GM10248 (cell line): ENCODE data around the gene STAT5A.
"Not testable (repeated sequence)": the region's sequence is repeated elsewhere in the genome, so short reads cannot be mapped to it uniquely, and the experiment has no call there.

Experiments used
- CTCF ChIA-PET: fragments of 300-600 bp; sonication (Branson Sonifier 250); formaldehyde crosslinking; extraction: SDS; loops from one replicate; lab custom pipeline; 2021; ENCODE audit warnings: antibody characterized with exemption; lab: Yijun Ruan, JAX
- POLR2A ChIA-PET: fragments of 350-650 bp; sonication (Branson Sonifier 250); formaldehyde crosslinking; extraction: SDS; loops from one replicate; lab custom pipeline; 2020; ENCODE audit warnings: antibody characterized with exemption; lab: Yijun Ruan, JAX
- DNase-seq: peaks from one replicate; pipeline ENCODE4 v3.0.0; 2012; ENCODE audit errors: extremely low spot score
- TF ChIP-seq, protein P1 (sequence below): IDR thresholded peaks from 2 replicates; pipeline ENCODE4 v1.5.1; 2012; ENCODE audit warnings: mild to moderate bottlenecking, low read depth; ENCODE audit errors: extremely low read depth, missing control alignments, control extremely low read depth

Gene STAT5A

DNA sequence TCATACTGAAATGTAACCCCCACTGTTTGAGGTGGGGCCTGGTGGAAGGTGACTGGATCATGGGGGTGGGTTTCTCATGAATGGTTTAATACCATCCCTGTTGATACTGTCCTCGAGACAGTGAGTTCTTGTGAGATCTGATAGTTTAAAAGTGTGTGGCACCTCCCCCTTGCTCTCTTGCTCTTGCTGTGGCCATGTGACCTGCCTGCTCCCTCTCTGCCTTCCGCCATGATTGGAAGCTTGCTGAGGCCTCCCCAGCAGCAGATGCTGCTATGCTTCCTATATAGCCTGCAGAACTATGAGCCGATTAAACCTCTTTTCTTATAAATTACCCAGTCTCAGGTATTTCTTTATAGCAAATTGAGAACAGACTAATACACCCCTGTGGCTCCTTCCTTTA, 59.3 kb downstream of the STAT5A start:
- POLR2A ChIA-PET, result no interaction called here
- no peak for DNase-seq
- CTCF ChIA-PET, result interaction anchor here (0.9 kb wide), 1 partner anchor 10 kb away, joined by 3 read pairs; no protein-coding TSS in a partner anchor
- TF ChIP-seq, protein P1, sequence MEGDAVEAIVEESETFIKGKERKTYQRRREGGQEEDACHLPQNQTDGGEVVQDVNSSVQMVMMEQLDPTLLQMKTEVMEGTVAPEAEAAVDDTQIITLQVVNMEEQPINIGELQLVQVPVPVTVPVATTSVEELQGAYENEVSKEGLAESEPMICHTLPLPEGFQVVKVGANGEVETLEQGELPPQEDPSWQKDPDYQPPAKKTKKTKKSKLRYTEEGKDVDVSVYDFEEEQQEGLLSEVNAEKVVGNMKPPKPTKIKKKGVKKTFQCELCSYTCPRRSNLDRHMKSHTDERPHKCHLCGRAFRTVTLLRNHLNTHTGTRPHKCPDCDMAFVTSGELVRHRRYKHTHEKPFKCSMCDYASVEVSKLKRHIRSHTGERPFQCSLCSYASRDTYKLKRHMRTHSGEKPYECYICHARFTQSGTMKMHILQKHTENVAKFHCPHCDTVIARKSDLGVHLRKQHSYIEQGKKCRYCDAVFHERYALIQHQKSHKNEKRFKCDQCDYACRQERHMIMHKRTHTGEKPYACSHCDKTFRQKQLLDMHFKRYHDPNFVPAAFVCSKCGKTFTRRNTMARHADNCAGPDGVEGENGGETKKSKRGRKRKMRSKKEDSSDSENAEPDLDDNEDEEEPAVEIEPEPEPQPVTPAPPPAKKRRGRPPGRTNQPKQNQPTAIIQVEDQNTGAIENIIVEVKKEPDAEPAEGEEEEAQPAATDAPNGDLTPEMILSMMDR, result no peak

DNA sequence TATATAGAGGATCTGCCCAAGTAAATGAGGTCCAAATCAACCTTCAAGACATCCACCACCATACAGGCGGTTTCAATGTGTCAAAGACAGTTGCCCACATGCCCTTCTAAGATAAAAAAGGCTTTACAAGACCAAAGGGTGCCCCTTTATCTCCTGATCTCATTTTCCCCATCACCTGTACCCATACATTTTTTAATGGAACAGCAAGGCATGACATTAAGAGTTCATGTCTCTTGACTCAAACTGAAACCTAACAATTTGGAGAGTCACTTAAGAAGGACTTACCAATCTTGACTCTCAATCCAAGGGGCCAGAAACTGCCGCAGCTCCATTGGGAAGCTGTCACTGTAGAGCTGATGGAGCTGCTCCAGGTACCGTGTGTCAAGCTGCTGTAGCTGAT, 59.8 kb downstream of the STAT5A start:
- no peak for DNase-seq
- POLR2A ChIA-PET, result no interaction called here
- TF ChIP-seq, protein P1, result no peak
- CTCF ChIA-PET, result interaction anchor here (0.9 to 1.7 kb wide), 3 partner anchors 8 to 14 kb away, joined by 3 to 6 read pairs (median 3); no protein-coding TSS in a partner anchor

DNA sequence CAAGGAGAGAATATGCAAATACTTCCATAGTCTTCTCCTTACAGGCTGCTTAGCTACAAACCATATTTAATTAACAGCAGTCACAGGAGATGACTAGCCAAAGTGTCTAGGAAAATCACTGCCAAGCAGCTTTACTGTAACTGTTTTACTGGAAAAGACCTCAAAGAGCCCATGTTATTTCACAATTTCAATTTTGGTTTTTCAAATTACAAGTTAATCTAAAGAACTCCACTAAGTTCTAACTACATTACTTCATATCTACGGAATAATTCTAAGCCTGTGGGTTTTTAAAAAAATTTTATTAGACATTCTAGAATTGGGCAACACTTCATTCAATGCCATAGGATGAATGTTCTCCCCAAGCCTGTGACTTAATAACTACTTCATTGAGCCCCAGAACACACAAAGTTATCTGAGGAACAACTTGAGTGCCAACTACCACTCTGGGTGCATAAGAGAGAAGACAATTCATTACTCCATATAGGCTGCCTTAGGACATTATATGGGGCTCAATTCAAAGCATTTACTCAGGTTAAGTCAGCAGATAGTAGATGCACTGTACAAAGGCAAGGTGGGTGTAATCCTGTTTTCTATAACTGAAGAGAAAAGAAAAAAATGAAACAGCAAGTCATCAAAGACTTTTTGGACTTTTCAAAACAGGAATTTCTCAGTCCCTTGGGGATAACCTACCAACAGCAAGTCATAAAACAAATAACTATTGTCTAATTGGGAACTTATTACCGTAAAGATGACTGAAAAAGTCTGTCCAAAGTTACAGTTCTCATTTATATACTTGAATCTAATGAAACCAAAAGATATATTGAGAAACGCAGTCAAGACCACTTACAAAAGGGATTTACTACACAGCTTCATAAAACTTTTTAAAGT, 66.9 kb downstream of the STAT5A start:
- TF ChIP-seq, protein P1, result no peak
- no peak for DNase-seq
- POLR2A ChIA-PET, result interaction anchor here (0.7 kb wide), 1 partner anchor 29 kb away, joined by 4 read pairs; no protein-coding TSS in a partner anchor
- CTCF ChIA-PET, result interaction anchor here (1.4 to 2.0 kb wide), 2 partner anchors 41 to 47 kb away, joined by 3 to 4 read pairs; no protein-coding TSS in a partner anchor

DNA sequence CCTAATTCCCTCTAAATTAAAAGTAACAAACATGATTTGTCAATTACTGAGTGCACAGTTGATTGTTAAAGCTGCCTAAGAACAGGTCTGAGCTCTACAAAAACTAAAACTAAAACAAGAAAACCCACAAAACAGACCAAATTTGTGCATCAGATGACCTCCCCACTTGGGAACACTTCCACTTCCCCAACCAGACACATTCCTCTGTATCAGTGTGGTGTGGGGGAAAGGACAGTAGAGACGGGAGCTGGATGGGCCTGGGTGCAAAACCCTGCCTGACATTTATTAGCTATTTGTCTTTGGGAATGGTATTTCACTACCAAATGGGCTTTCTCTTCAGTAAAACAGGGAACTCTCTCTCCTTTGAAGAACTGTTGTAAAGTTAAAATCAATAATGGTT, 70.1 kb downstream of the STAT5A start:
- ChIA-PET POLR2A (no interaction called here), CTCF (interaction anchor here (0.6 to 1.8 kb wide), 11 partner anchors 10 to 405 kb away, joined by 3 to 9 read pairs (median 3); partner anchors contain the start of gene STAT3)
- TF ChIP-seq, protein P1, result no peak
- DNase-seq, result no peak

DNA sequence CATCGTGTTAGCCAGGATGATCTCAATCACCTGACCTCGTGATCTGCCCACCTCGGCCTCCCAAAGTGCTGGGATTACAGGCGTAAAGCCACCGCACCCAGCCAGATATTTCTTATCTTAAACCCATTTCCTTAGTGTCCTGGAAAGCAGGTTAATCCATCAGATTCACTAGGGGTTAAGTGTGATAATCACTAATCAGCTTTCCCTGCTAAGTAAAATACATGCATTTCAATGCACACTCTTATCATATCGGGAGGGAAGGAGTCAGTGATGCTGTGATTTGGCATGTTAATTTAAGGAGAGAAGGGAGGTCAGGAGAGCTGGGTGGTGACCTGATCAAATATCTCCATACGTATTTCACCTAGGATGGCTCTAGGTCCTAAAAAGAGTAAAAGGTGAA, 70.8 kb downstream of the STAT5A start:
- ChIA-PET POLR2A (no interaction called here), CTCF (interaction anchor here (1.3 to 1.8 kb wide), 4 partner anchors 9 to 155 kb away, joined by 4 to 9 read pairs (median 4); partner anchors contain the start of gene STAT3)
- no peak for DNase-seq
- TF ChIP-seq, protein P1, result no peak

DNA sequence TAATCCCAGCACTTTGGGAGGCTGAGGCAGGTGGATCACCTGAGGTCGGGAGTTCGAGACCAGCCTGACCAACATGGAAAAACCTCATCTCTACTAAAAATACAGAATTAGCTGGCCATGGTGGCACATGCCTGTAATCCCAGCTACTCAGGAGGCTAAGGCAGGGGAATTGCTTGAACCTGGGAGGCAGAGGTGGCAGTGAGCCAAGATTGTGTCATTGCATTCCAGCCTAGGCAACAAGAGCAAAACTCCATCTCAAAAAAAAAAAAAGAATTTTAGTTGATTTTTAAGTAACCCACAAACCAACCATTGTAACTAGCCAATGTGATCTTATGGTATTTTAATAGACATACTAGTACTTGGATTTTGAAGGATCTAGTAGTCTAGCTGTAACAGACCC, 72.1 kb downstream of the STAT5A start:
- POLR2A ChIA-PET, DNase-seq: not testable (repeated sequence)
- CTCF ChIA-PET, result interaction anchor here (1.1 kb wide), 1 partner anchor 24 kb away, joined by 3 read pairs; no protein-coding TSS in a partner anchor
